ENCODE measurements around the gene ATG9B. TPM values are rescaled to one million over a fixed set of nuclear protein-coding genes. Genes with fewer than 3 reads are reported as not detected.

ATG9B gene
- total and polyA plus RNA-seq, 2 experiments from 2014 or later, result 0.80 to 2.4 TPM

GRCh38 chr7:150990416-150991186 is 33.7 kb downstream of the ATG9B start, which contains the start of gene NOS3:
NOS3 (plus strand) TSS chr7:150991017; CDS start chr7:150993804, 2,787 bp downstream.
- TF ChIP-seq CTCF (IDR thresholded peaks at IDR 0.05; ENCODE audit: poor library complexity) (no peak), EZH2phosphoT487 (IDR thresholded peaks at IDR 0.05; ENCODE audit: low read depth, severe bottlenecking, unreplicated experiment) (no peak), EZH2 (IDR thresholded peaks at IDR 0.05; ENCODE audit: borderline replicate concordance) (no peak)
- H3K9me3 ChIP-seq (ENCODE audit: low read depth), result no peaks in the 10 kb centered on the region

GRCh38 chr7:150989456-150989855 is 34.8 kb downstream of the ATG9B start:
- WGBS (ENCODE audit: low lambda C conversion rate, missing lambda C conversion rate), result 72% methylated on average over 7 of the region's 7 CpGs
- no peaks in the 10 kb centered on the region for H3K9me3 ChIP-seq (ENCODE audit: low read depth)
- no peak overlapping the region for H3K4me2 ChIP-seq
- no peaks in the 10 kb centered on the region for H3K79me2 ChIP-seq
- no peaks in the 10 kb centered on the region for H3K27me3 ChIP-seq
- H4K20me1 ChIP-seq (ENCODE audit: insufficient read depth, poor library complexity, severe bottlenecking), result no peaks in the 10 kb centered on the region
- TF ChIP-seq EZH2phosphoT487 (IDR thresholded peaks at IDR 0.05; ENCODE audit: low read depth, severe bottlenecking, unreplicated experiment) (no peak), CTCF (IDR thresholded peaks at IDR 0.05; ENCODE audit: poor library complexity) (no peak), EZH2 (IDR thresholded peaks at IDR 0.05; ENCODE audit: borderline replicate concordance) (no peak)
- H2AFZ ChIP-seq, result no peak overlapping the region
- H3K36me3 ChIP-seq (replicated peaks; ENCODE audit: insufficient read depth, low read depth), result no peaks in the 10 kb centered on the region
- H3K4me1 ChIP-seq (ENCODE audit: insufficient read depth), result peaks cover 20% of the 10 kb centered on the region
- no peak for DNase-seq (ENCODE audit: low spot score)
- no peak overlapping the region for H3K4me3 ChIP-seq
- H3K9me2 ChIP-seq (replicated peaks; ENCODE audit: insufficient read depth), result no peaks in the 10 kb centered on the region
- peak overlapping the region; percentile 94 for H3K27ac ChIP-seq

More at GRCh38 chr7:150990416-150991186, 33.7 kb downstream of the ATG9B start, which contains the start of gene NOS3:
- Histone ChIP-seq H3K4me3 (no peak within 1 kb of the TSS), H3K4me2 (peak within 1 kb of the TSS; percentile 44), H3K36me3 (replicated peaks; ENCODE audit: insufficient read depth, low read depth) (no peaks in the 10 kb centered on the region), H3K27ac (peak within 1 kb of the TSS; percentile 94), H3K9me2 (replicated peaks; ENCODE audit: insufficient read depth) (no peaks in the 10 kb centered on the region), H4K20me1 (ENCODE audit: insufficient read depth, poor library complexity, severe bottlenecking) (no peaks in the 10 kb centered on the region), H3K79me2 (no peaks in the 10 kb centered on the region), H3K27me3 (no peaks in the 10 kb centered on the region), H3K4me1 (ENCODE audit: insufficient read depth) (peaks cover 20% of the 10 kb centered on the region), H2AFZ (no peak within 1 kb of the TSS)
- DNase-seq (ENCODE audit: low spot score), result peak; percentile 75
- WGBS (ENCODE audit: low lambda C conversion rate, missing lambda C conversion rate), result 67% methylated on average over 12 of the region's 12 CpGs

GRCh38 chr7:150988230-150989226 is 35.8 kb downstream of the ATG9B start:
- Histone ChIP-seq H3K36me3 (replicated peaks; ENCODE audit: insufficient read depth, low read depth) (no peaks in the 10 kb centered on the region), H4K20me1 (ENCODE audit: insufficient read depth, poor library complexity, severe bottlenecking) (no peaks in the 10 kb centered on the region), H3K4me1 (ENCODE audit: insufficient read depth) (peaks cover 20% of the 10 kb centered on the region), H3K27me3 (no peaks in the 10 kb centered on the region), H3K9me3 (ENCODE audit: low read depth) (no peaks in the 10 kb centered on the region), H3K4me3 (no peak overlapping the region), H3K4me2 (peak overlapping the region; percentile 62), H3K9me2 (replicated peaks; ENCODE audit: insufficient read depth) (no peaks in the 10 kb centered on the region), H3K27ac (peak overlapping the region; percentile 94), H2AFZ (no peak overlapping the region), H3K79me2 (no peaks in the 10 kb centered on the region)
- TF ChIP-seq CTCF (IDR thresholded peaks at IDR 0.05; ENCODE audit: poor library complexity) (peak; percentile 90), EZH2phosphoT487 (IDR thresholded peaks at IDR 0.05; ENCODE audit: low read depth, severe bottlenecking, unreplicated experiment) (no peak)
- DNase-seq (ENCODE audit: low spot score), result peak; percentile 75
- 32% methylated on average over 25 of the region's 31 CpGs for WGBS (ENCODE audit: low lambda C conversion rate, missing lambda C conversion rate)
